ENCODE results near the gene MRPL16. TPM values are rescaled to one million over a fixed set of nuclear protein-coding genes. Genes with fewer than 3 reads are reported as not detected.

Gene MRPL16
- total RNA-seq, 2 experiments from 2014 or later, result 87.5 to 133 TPM

DNA sequence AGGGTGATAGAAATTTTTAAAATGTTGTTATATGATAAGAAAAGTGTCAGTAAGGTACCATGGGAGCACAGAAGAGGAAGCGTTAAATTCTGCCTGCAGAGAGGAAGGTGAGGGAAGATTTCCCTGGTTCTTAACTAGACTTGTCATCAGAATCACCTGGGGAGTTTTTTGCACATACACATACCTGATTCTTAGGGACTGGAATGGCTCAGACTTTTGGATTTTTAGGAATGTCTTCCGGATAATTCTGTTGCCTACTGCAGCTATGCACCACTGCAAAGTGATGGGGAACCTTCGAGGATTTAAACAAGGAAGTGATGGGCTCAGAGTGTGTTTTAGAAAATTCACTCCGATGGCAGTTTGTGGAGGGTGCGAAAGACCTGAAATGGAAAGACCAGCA lies 33.5 kb downstream of the MRPL16 start:
- BruUV-seq (replicated peaks), result no TSS peak
- no peaks in the 10 kb centered on the region for H3K79me2 ChIP-seq (ENCODE audit: insufficient read depth, low read depth, low read length)
- CTCF ChIA-PET (ENCODE audit: unreplicated experiment), result interaction anchor here (0.5 kb wide), 1 partner anchor 1880 kb away, joined by 5 read pairs; no protein-coding TSS in a partner anchor
- no peaks in the 10 kb centered on the region for H4K20me1 ChIP-seq (ENCODE audit: insufficient read depth, low read length)
- H3K4me1 ChIP-seq (ENCODE audit: insufficient read depth, low read length, poor library complexity, severe bottlenecking), result peaks cover 10% of the 10 kb centered on the region
- no peak overlapping the region for H2AFZ ChIP-seq (ENCODE audit: low read length)
- no peak for DNase-seq (ENCODE audit: low spot score)
- no peaks in the 10 kb centered on the region for H3K9me3 ChIP-seq (ENCODE audit: low read length)
- intact Hi-C loops (cut with micrococcal nuclease; ENCODE audit: unreplicated experiment), result no loop called here
- H3K27ac ChIP-seq (ENCODE audit: low read depth, low read length, poor library complexity, severe bottlenecking), result no peak overlapping the region
- TF ChIP-seq, protein P1, sequence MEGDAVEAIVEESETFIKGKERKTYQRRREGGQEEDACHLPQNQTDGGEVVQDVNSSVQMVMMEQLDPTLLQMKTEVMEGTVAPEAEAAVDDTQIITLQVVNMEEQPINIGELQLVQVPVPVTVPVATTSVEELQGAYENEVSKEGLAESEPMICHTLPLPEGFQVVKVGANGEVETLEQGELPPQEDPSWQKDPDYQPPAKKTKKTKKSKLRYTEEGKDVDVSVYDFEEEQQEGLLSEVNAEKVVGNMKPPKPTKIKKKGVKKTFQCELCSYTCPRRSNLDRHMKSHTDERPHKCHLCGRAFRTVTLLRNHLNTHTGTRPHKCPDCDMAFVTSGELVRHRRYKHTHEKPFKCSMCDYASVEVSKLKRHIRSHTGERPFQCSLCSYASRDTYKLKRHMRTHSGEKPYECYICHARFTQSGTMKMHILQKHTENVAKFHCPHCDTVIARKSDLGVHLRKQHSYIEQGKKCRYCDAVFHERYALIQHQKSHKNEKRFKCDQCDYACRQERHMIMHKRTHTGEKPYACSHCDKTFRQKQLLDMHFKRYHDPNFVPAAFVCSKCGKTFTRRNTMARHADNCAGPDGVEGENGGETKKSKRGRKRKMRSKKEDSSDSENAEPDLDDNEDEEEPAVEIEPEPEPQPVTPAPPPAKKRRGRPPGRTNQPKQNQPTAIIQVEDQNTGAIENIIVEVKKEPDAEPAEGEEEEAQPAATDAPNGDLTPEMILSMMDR (conservative IDR thresholded peaks at IDR 0.05; ENCODE audit: low read length), result no peak
- TF ChIP-seq EZH2phosphoT487 (IDR thresholded peaks at IDR 0.05; ENCODE audit: borderline replicate concordance, low read depth, low read length), result no peak
- no peak overlapping the region for H3K4me2 ChIP-seq (ENCODE audit: low read length)
- no peak overlapping the region for H3K4me3 ChIP-seq (ENCODE audit: low read depth, low read length, poor library complexity, severe bottlenecking)
- H3K36me3 ChIP-seq (ENCODE audit: insufficient read depth, low read length), result peaks cover 7% of the 10 kb centered on the region
- POLR2A ChIA-PET, result no interaction called here
- H3K9me2 ChIP-seq (ENCODE audit: insufficient read depth, low read length), result no peaks in the 10 kb centered on the region

DNA sequence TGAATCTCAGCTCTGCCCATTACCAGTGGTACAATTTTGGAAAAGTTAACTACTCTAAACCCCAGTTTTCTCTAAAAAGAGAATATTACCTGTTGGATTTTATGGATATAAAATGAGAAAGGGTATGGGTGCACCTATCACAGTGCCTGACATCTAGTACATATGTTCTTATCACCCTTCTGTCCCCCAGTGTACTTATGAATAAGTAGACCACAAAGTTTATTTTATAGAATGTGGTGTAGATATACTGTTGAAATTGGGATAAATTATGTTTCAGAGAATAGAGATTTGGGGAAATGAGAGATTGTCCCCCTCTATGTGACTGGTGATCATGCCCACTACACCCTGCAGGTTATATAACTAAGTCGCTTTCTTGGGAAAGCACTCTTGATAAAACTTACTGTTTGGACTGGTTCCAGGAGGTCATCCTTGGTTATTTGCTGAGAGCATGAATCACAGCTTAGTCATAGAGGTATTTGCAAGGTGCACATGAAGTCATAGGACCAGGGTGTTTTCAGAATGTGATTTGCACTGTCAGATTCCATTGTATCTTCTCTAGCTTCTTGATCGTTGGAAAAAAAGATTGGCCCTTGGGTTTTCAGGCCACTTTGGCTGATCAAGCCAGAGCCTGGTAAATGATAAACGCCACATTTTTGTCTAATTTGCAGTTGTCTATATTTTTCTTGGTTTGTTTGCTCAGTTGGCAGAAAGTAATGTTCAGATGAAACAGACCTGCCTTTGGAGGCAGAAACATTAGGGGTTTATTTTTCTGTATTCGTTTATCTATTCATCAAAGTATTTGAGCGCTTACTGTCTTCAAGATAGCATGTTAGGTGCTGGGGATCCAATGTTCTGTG lies 34.1 kb downstream of the MRPL16 start:
- Histone ChIP-seq H3K4me2 (ENCODE audit: low read length) (no peak overlapping the region), H3K79me2 (ENCODE audit: insufficient read depth, low read depth, low read length) (no peaks in the 10 kb centered on the region), H3K4me1 (ENCODE audit: insufficient read depth, low read length, poor library complexity, severe bottlenecking) (peaks cover 17% of the 10 kb centered on the region), H2AFZ (ENCODE audit: low read length) (no peak overlapping the region), H3K9me3 (ENCODE audit: low read length) (no peaks in the 10 kb centered on the region), H4K20me1 (ENCODE audit: insufficient read depth, low read length) (no peaks in the 10 kb centered on the region), H3K36me3 (ENCODE audit: insufficient read depth, low read length) (peaks cover 7% of the 10 kb centered on the region), H3K9me2 (ENCODE audit: insufficient read depth, low read length) (no peaks in the 10 kb centered on the region), H3K4me3 (ENCODE audit: low read depth, low read length, poor library complexity, severe bottlenecking) (no peak overlapping the region), H3K27ac (ENCODE audit: low read depth, low read length, poor library complexity, severe bottlenecking) (no peak overlapping the region)
- POLR2A ChIA-PET, result interaction anchor here (0.6 kb wide), 1 partner anchor 20 kb away, joined by 5 read pairs; no protein-coding TSS in a partner anchor
- no peak for DNase-seq (ENCODE audit: low spot score)
- BruUV-seq (replicated peaks), result no TSS peak
- intact Hi-C loops (cut with micrococcal nuclease; ENCODE audit: unreplicated experiment), result no loop called here
- TF ChIP-seq, protein P1 (conservative IDR thresholded peaks at IDR 0.05; ENCODE audit: low read length), result no peak
- no peak for TF ChIP-seq EZH2phosphoT487 (IDR thresholded peaks at IDR 0.05; ENCODE audit: borderline replicate concordance, low read depth, low read length)
- CTCF ChIA-PET (ENCODE audit: unreplicated experiment), result no interaction called here

DNA sequence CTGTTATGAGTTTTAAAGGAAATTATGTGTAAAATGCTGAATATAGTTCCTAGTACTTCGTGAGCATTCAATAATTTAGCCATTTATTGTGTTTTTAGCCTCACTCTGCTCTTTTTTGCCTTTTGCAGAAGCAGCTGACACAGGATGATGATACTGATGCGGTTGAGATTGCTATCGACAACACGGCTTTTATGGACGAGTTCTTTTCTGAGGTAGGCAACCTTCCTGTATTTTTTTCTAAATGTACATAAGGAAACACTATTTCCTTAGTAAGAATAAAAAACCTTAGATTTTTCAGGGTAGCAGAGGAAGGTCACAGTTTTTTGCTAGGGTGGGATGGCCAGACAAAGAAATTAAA lies 37.5 kb downstream of the MRPL16 start:
- no peak overlapping the region for H3K27ac ChIP-seq (ENCODE audit: low read depth, low read length, poor library complexity, severe bottlenecking)
- no peaks in the 10 kb centered on the region for H3K79me2 ChIP-seq (ENCODE audit: insufficient read depth, low read depth, low read length)
- no TSS peak for BruUV-seq (replicated peaks)
- ChIA-PET CTCF (ENCODE audit: unreplicated experiment) (no interaction called here), POLR2A (interaction anchor here (0.6 to 2.3 kb wide), 4 partner anchors 15 to 235 kb away, joined by 3 to 9 read pairs (median 4); no protein-coding TSS in a partner anchor)
- no peak for TF ChIP-seq EZH2phosphoT487 (IDR thresholded peaks at IDR 0.05; ENCODE audit: borderline replicate concordance, low read depth, low read length)
- TF ChIP-seq, protein P1 (conservative IDR thresholded peaks at IDR 0.05; ENCODE audit: low read length), result no peak
- peak overlapping the region; percentile 86; the same call in 1 of the 2 replicates for H2AFZ ChIP-seq (ENCODE audit: low read length)
- no peaks in the 10 kb centered on the region for H3K9me3 ChIP-seq (ENCODE audit: low read length)
- intact Hi-C loops (cut with micrococcal nuclease; ENCODE audit: unreplicated experiment), result no loop called here
- no peaks in the 10 kb centered on the region for H4K20me1 ChIP-seq (ENCODE audit: insufficient read depth, low read length)
- H3K36me3 ChIP-seq (ENCODE audit: insufficient read depth, low read length), result peaks cover 7% of the 10 kb centered on the region
- no peaks in the 10 kb centered on the region for H3K9me2 ChIP-seq (ENCODE audit: insufficient read depth, low read length)
- H3K4me1 ChIP-seq (ENCODE audit: insufficient read depth, low read length, poor library complexity, severe bottlenecking), result peaks cover 18% of the 10 kb centered on the region
- H3K4me2 ChIP-seq (ENCODE audit: low read length), result peak overlapping the region; percentile 62; the same call in 1 of the 2 replicates
- H3K4me3 ChIP-seq (ENCODE audit: low read depth, low read length, poor library complexity, severe bottlenecking), result no peak overlapping the region
- DNase-seq (ENCODE audit: low spot score), result no peak
